Activated T-cell treated with anti-CD3 and anti-CD28 coated beads, Interleukin-2, amount 50 U/mL, for 4 hours (primary cell): Measurements from ENCODE around the gene RASD1. TPM values are rescaled to one million over a fixed set of nuclear protein-coding genes. Genes with fewer than 3 reads are reported as not detected.
"Not testable (repeated sequence)": the region's sequence is repeated elsewhere in the genome, so short reads cannot be mapped to it uniquely, and the experiment has no call there.

ENCODE experiments used
- ATAC-seq, 2 donors: fragments of 200-7000 bp; cut with Tn5 transposase; one replicate each; pipeline ENCODE4 v1.10.0; 2021
- DNase-seq: peaks from one replicate; pipeline ENCODE4 v3.0.0-alpha.2; 2020
- H3K27me3 Mint-ChIP-seq: one replicate; pipeline ENCODE4 v1.8.0; 2021; ENCODE audit warnings: low read depth, mixed read lengths
- H3K36me3 Mint-ChIP-seq: one replicate; pipeline ENCODE4 v1.8.0; 2022; ENCODE audit warnings: mixed read lengths; ENCODE audit not compliant: insufficient read depth
- H3K4me1 Mint-ChIP-seq: one replicate; pipeline ENCODE4 v1.8.0; 2021; ENCODE audit warnings: low read depth, mixed read lengths
- H3K4me3 Mint-ChIP-seq: one replicate; pipeline ENCODE4 v1.8.0; 2021; ENCODE audit warnings: mild to moderate bottlenecking, moderate library complexity, mixed read lengths
- H3K9me3 Mint-ChIP-seq: one replicate; pipeline ENCODE4 v1.8.0; 2021; ENCODE audit warnings: mixed read lengths
- total RNA-seq, 3 donors: library from RNA; stranded (reverse); gene quantifications; one replicate each; pipeline ENCODE4 v1.2.1, GENCODE V29; 2021

Gene RASD1
- total RNA-seq, 3 donors from 2014 or later, result 0.87 to 1.3 (median 1.1) TPM

DNA sequence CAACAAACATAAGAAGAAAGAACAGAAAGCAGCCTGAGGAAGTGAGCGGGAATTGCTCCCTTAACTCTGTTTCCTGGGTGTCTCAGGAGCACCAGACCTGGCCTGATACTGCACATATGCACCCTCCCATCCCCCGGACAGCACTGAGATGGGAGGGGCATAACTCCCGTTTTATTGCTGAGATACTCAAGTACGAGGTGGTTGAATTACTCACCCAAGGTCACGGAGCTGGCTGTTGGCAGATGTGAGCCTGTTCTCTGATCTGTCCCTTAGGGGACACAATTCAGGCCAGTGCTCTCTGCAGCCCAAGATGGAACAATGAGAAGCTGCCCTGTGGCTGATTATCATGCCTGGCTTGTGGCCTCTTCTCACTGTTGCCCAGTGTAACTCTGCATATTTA is 28.5 kb downstream of the RASD1 start:
- Mint-ChIP-seq H3K27me3 (peaks cover 20% of the 10 kb centered on the region), H3K4me1 (no peaks in the 10 kb centered on the region), H3K36me3 (no peaks in the 10 kb centered on the region), H3K9me3 (no peaks in the 10 kb centered on the region), H3K4me3 (no peak overlapping the region)
- DNase-seq, result no peak
- no peak for ATAC-seq

- no peak overlapping the region for H3K4me3 Mint-ChIP-seq
Measured at GRCh38 chr17:17467016-17467415, 29.2 kb downstream of the RASD1 start.

GRCh38 chr17:17466511-17466910 is 29.7 kb downstream of the RASD1 start:
- peaks cover 18% of the 10 kb centered on the region for H3K27me3 Mint-ChIP-seq
- no peak overlapping the region for H3K4me3 Mint-ChIP-seq
- no peaks in the 10 kb centered on the region for H3K4me1 Mint-ChIP-seq
- no peak for ATAC-seq
- H3K9me3 Mint-ChIP-seq, result no peaks in the 10 kb centered on the region
- no peak for DNase-seq
- no peaks in the 10 kb centered on the region for H3K36me3 Mint-ChIP-seq

More at GRCh38 chr17:17467016-17467415, 29.2 kb downstream of the RASD1 start:
- ATAC-seq, result no peak
- H3K27me3 Mint-ChIP-seq, result peaks cover 20% of the 10 kb centered on the region
- DNase-seq, result no peak
- no peaks in the 10 kb centered on the region for H3K9me3 Mint-ChIP-seq
- H3K36me3 Mint-ChIP-seq, result no peaks in the 10 kb centered on the region
- no peaks in the 10 kb centered on the region for H3K4me1 Mint-ChIP-seq

DNA sequence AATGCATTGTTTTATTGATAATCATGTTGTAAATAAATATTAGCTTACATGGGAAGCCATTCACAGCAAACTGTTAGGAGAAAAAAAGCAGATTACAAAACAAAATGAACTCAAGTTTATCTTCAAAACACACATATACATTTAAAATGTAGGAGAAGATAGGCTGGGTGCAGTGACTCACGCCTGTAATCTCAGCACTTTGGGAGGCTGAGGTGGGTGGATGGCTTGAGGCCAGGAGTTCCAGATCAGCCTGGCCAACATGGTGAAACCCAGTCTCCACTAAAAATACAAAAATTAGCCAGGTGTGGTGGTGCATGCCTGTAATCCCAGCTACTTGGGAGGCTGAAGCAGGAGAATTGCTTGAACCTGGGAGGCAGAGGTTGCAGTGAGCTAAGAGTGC is 30.3 kb downstream of the RASD1 start:
- not testable (repeated sequence) for ATAC-seq, H3K36me3 Mint-ChIP-seq, H3K4me3 Mint-ChIP-seq, H3K9me3 Mint-ChIP-seq, DNase-seq, H3K4me1 Mint-ChIP-seq
- H3K27me3 Mint-ChIP-seq, result peaks cover 15% of the 10 kb centered on the region

- no peaks in the 10 kb centered on the region for H3K36me3 Mint-ChIP-seq
- H3K9me3 Mint-ChIP-seq, result peaks cover 5% of the 10 kb centered on the region
- H3K4me1 Mint-ChIP-seq, result no peaks in the 10 kb centered on the region
- no peak for ATAC-seq
- no peak overlapping the region for H3K4me3 Mint-ChIP-seq
- peaks cover 9% of the 10 kb centered on the region for H3K27me3 Mint-ChIP-seq
- no peak for DNase-seq
Measured at GRCh38 chr17:17463821-17464220, 32.4 kb downstream of the RASD1 start.

- no peak for ATAC-seq
- Mint-ChIP-seq H3K9me3 (peaks cover 5% of the 10 kb centered on the region), H3K4me1 (no peaks in the 10 kb centered on the region), H3K36me3 (no peaks in the 10 kb centered on the region), H3K27me3 (peaks cover 9% of the 10 kb centered on the region), H3K4me3 (no peak overlapping the region)
- DNase-seq, result no peak
Measured at GRCh38 chr17:17462048-17462824, 34.0 kb downstream of the RASD1 start.

DNA sequence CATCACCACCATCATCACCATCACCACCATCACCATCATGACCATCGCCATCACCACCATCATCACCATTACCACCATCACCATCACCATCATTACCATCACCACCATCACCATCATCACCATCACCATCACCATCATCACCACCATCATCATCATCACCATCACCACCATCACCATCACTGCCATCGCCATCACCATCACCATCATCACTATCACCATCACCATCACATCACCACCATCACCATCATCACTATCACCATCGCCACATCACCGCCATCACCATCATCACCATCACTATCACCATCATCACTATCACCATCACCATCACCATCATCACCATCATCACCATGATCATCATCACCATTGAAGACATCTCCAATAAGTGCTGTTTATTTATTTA is 36.2 kb downstream of the RASD1 start:
- Mint-ChIP-seq H3K4me1 (no peaks in the 10 kb centered on the region), H3K4me3 (no peak overlapping the region), H3K9me3 (peaks cover 5% of the 10 kb centered on the region), H3K27me3 (peaks cover 5% of the 10 kb centered on the region), H3K36me3 (no peaks in the 10 kb centered on the region)
- ATAC-seq, result no peak
- no peak for DNase-seq

- Mint-ChIP-seq H3K4me3 (no peak overlapping the region), H3K36me3 (no peaks in the 10 kb centered on the region), H3K4me1 (no peaks in the 10 kb centered on the region), H3K9me3 (peaks cover 5% of the 10 kb centered on the region), H3K27me3 (no peaks in the 10 kb centered on the region)
- DNase-seq, result no peak
- ATAC-seq, result no peak
Measured at GRCh38 chr17:17457680-17458079, 38.5 kb downstream of the RASD1 start.

DNA sequence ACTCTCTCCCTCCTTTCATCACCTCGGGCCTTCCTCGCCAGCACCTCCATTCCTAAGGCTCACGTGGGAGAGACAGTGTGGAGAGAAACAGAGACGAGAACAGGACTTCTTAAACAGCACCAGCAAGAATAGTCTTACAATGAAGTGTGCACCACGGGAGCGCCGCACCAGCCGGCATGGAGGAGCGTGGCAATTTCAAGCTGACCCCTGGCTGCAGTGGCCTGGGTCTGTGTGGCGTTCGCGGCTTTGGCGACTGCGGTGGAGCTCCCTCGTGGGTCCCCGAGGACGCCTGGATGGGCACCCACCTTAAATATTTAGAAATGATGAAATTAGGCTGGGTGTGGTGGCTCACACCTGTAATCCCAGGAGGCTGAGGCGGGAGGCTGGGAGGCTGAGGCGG is 39.9 kb downstream of the RASD1 start:
- Mint-ChIP-seq H3K4me1 (no peaks in the 10 kb centered on the region), H3K36me3 (no peaks in the 10 kb centered on the region), H3K4me3 (no peak overlapping the region), H3K27me3 (no peaks in the 10 kb centered on the region), H3K9me3 (peaks cover 5% of the 10 kb centered on the region)
- no peak for ATAC-seq
- DNase-seq, result no peak

DNA sequence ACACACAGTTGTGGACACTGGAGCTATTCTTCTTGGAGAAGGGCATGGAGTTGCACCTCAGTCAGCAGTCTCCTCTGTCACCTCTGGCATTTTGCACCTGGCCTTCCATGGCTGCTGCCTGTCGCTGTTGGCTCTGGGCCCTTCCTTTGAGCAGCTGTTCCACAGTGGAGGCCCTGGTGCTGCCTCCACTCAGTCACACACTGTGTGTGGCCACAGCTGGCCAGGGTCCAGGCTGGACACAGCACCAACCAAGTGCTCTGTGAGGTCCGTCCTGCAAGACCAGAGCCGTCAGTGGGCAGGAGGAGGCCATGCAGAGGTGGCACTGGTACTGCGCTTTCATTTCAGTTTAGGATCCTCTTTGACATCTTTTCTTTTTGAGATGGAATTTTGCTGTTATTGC is 41.0 kb downstream of the RASD1 start:
- H3K27me3 Mint-ChIP-seq, result no peaks in the 10 kb centered on the region
- no peak overlapping the region for H3K4me3 Mint-ChIP-seq
- DNase-seq (no peak), ATAC-seq (no peak)
- no peaks in the 10 kb centered on the region for H3K36me3 Mint-ChIP-seq
- H3K9me3 Mint-ChIP-seq, result peaks cover 3% of the 10 kb centered on the region
- H3K4me1 Mint-ChIP-seq, result no peaks in the 10 kb centered on the region

DNA sequence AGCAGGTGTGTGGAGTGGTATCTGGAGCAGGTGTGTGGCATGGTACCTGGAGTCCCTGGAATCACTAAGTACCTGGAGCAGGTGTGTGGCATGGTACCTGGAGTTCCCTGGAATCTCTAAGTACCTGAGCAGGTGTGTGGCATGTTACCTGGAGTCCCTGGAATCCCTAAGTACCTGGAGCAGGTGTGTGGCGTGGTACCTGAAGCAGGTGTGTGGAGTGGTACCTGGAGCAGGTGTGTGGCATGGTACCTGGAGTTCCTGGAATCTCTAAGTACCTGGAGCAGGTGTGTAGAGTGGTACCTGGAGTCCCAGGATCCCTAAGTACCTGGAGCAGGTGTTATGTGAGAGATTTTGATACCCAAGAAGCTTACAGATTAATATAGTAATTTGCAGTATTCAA is 41.5 kb downstream of the RASD1 start:
- ATAC-seq, H3K36me3 Mint-ChIP-seq, H3K9me3 Mint-ChIP-seq, H3K27me3 Mint-ChIP-seq, DNase-seq, H3K4me3 Mint-ChIP-seq, H3K4me1 Mint-ChIP-seq: not testable (repeated sequence)

DNA sequence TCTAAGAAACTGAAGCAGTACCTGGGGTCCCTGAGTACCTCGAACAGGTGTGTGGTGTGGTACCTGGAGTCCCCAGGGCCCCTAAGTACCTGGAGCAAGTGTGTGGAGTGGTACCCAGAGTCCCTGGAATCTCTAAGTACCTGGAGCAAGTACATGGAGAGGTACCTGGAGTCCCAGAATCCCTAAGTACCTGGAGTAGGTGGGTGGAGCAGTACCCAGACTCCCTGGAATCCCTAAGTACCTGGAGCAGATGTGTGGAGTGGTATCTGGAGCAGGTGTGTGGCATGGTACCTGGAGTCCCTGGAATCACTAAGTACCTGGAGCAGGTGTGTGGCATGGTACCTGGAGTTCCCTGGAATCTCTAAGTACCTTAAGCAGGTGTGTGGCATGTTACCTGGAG is 41.9 kb downstream of the RASD1 start:
- Mint-ChIP-seq H3K9me3 (no peaks in the 10 kb centered on the region), H3K36me3 (no peaks in the 10 kb centered on the region), H3K4me3 (no peak overlapping the region), H3K27me3 (no peaks in the 10 kb centered on the region), H3K4me1 (no peaks in the 10 kb centered on the region)
- DNase-seq (no peak), ATAC-seq (no peak)

- H3K36me3 Mint-ChIP-seq, result no peaks in the 10 kb centered on the region
- H3K4me3 Mint-ChIP-seq, result no peak overlapping the region
- H3K27me3 Mint-ChIP-seq, result no peaks in the 10 kb centered on the region
- no peak for DNase-seq
- no peaks in the 10 kb centered on the region for H3K4me1 Mint-ChIP-seq
- no peaks in the 10 kb centered on the region for H3K9me3 Mint-ChIP-seq
- no peak for ATAC-seq
Measured at GRCh38 chr17:17453088-17453487, 43.1 kb downstream of the RASD1 start.

- ATAC-seq, result no peak
Measured at GRCh38 chr17:17448723-17449122, 47.5 kb downstream of the RASD1 start.

GRCh38 chr17:17448076-17448475 is 48.1 kb downstream of the RASD1 start:
- H3K4me3 Mint-ChIP-seq, result no peak overlapping the region
- no peak for DNase-seq
- H3K36me3 Mint-ChIP-seq, result no peaks in the 10 kb centered on the region
- no peak for ATAC-seq
- H3K9me3 Mint-ChIP-seq, result peaks cover 4% of the 10 kb centered on the region
- H3K27me3 Mint-ChIP-seq, result no peaks in the 10 kb centered on the region
- no peaks in the 10 kb centered on the region for H3K4me1 Mint-ChIP-seq

More at GRCh38 chr17:17448723-17449122, 47.5 kb downstream of the RASD1 start:
- no peaks in the 10 kb centered on the region for H3K36me3 Mint-ChIP-seq
- H3K27me3 Mint-ChIP-seq, result no peaks in the 10 kb centered on the region
- H3K4me3 Mint-ChIP-seq, result no peak overlapping the region
- no peaks in the 10 kb centered on the region for H3K4me1 Mint-ChIP-seq
- no peak for DNase-seq
- peaks cover 4% of the 10 kb centered on the region for H3K9me3 Mint-ChIP-seq
